KMS-11 (cell line): ENCODE results near the gene SLC22A7.
"Not testable (repeated sequence)": the region's sequence is repeated elsewhere in the genome, so short reads cannot be mapped to it uniquely, and the experiment has no call there.

Experiments used
- H2AFZ ChIP-seq: fragments of 200-600 bp; sonication (generic); 2 replicates; pipeline ENCODE4 v1.6.1; 2016; ENCODE audit warnings: antibody characterized with exemption, mixed run types, low read depth
- H3K27ac ChIP-seq: fragments of 200-600 bp; sonication (generic); 2 replicates; pipeline ENCODE4 v1.6.1; 2016; ENCODE audit warnings: mild to moderate bottlenecking, mixed run types
- H3K27me3 ChIP-seq: fragments of 200-600 bp; sonication (generic); 2 replicates; pipeline ENCODE4 v1.6.1; 2017; ENCODE audit warnings: mild to moderate bottlenecking, low read depth, mixed run types, moderate library complexity; ENCODE audit not compliant: insufficient read depth
- H3K36me3 ChIP-seq: fragments of 200-600 bp; sonication (generic); 2 replicates; pipeline ENCODE4 v1.6.1; 2017; ENCODE audit warnings: mild to moderate bottlenecking, mixed run types; ENCODE audit not compliant: insufficient read depth
- H3K4me1 ChIP-seq: fragments of 200-600 bp; sonication (generic); 2 replicates; pipeline ENCODE4 v1.6.1; 2016; ENCODE audit warnings: mild to moderate bottlenecking, low read depth, mixed run types; ENCODE audit not compliant: poor library complexity, severe bottlenecking
- H3K4me2 ChIP-seq: fragments of 200-600 bp; sonication (generic); 2 replicates; pipeline ENCODE4 v1.7.0; 2016; ENCODE audit warnings: mild to moderate bottlenecking, mixed run types
- H3K4me3 ChIP-seq: fragments of 200-600 bp; sonication (generic); IDR thresholded peaks from 2 replicates; pipeline ENCODE4 v1.6.1; 2017; ENCODE audit warnings: low read depth, low read length, mixed read lengths; ENCODE audit not compliant: insufficient read depth
- H3K79me2 ChIP-seq: fragments of 200-600 bp; sonication (generic); 2 replicates; pipeline ENCODE4 v1.6.1; 2016; ENCODE audit warnings: low read depth, mixed run types; ENCODE audit not compliant: insufficient read depth
- H3K9ac ChIP-seq: fragments of 200-600 bp; sonication (generic); 2 replicates; pipeline ENCODE4 v1.6.1; 2016; ENCODE audit warnings: mild to moderate bottlenecking, mixed run types
- H4K20me1 ChIP-seq: fragments of 200-600 bp; sonication (generic); 2 replicates; pipeline ENCODE4 v1.6.1; 2016; ENCODE audit warnings: mild to moderate bottlenecking, mixed run types; ENCODE audit not compliant: insufficient read depth
- TF ChIP-seq, protein P1 (sequence below): fragments of 200-600 bp; sonication (generic); conservative IDR thresholded peaks from 2 replicates; pipeline ENCODE4 v1.6.1; 2017; ENCODE audit warnings: low read depth, mild to moderate bottlenecking, antibody characterized with exemption, low read length, moderate library complexity, mixed read lengths

Gene SLC22A7

DNA sequence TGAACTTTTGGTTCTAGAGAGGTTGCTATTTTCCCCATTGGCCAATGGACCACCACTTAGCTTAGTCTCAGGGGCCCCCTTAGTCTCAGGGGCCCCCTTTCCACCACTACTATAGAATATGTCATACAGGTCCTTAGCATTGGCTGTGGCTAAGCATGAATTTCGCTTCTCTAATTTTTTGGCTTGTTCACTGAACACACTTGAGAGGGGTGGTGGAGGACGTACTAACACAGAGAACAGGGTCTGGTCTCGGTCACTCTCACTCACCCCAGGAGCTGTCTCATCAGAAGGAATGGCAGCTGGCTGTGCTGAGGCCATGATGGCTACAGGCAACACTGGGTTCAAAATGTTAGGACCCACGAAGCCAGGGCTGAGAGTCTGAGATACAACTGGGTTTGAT is 41.1 kb downstream of the SLC22A7 start:
- H3K79me2 ChIP-seq: no peaks in the 10 kb centered on the region
- no peaks in the 10 kb centered on the region for H3K36me3 ChIP-seq
- H3K27ac ChIP-seq: no peak overlapping the region

DNA sequence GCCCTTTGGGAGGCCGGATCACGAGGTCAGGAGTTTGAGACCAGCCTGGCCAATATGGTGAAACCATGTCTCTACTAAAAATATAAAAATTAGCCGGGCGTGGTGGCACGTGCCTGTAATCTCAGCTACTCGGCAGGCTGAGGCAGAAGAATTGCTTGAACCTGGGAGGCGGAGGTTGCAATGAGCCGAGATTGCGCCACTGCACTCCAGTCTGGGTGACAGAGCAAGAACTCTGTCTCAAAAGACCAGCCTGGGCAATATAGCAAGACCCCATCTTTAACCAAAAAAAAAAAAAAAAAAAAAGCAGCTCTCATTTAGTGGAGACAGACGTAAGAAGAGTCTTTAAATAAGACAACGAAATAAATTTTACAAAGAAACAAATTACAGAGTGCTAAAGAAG is 48.2 kb downstream of the SLC22A7 start:
- H3K9ac ChIP-seq, H3K4me1 ChIP-seq: not testable (repeated sequence)

More for the DNA sequence above, 41.1 kb downstream of the SLC22A7 start:
- H3K27me3 ChIP-seq: no peaks in the 10 kb centered on the region
- no peak overlapping the region for H3K4me3 ChIP-seq
- H3K4me1 ChIP-seq: no peaks in the 10 kb centered on the region
- H2AFZ ChIP-seq: no peak overlapping the region
- H4K20me1 ChIP-seq: no peaks in the 10 kb centered on the region
- H3K4me2 ChIP-seq: no peak overlapping the region
- H3K9ac ChIP-seq: no peak overlapping the region
- TF ChIP-seq, protein P1, sequence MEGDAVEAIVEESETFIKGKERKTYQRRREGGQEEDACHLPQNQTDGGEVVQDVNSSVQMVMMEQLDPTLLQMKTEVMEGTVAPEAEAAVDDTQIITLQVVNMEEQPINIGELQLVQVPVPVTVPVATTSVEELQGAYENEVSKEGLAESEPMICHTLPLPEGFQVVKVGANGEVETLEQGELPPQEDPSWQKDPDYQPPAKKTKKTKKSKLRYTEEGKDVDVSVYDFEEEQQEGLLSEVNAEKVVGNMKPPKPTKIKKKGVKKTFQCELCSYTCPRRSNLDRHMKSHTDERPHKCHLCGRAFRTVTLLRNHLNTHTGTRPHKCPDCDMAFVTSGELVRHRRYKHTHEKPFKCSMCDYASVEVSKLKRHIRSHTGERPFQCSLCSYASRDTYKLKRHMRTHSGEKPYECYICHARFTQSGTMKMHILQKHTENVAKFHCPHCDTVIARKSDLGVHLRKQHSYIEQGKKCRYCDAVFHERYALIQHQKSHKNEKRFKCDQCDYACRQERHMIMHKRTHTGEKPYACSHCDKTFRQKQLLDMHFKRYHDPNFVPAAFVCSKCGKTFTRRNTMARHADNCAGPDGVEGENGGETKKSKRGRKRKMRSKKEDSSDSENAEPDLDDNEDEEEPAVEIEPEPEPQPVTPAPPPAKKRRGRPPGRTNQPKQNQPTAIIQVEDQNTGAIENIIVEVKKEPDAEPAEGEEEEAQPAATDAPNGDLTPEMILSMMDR: no peak

DNA sequence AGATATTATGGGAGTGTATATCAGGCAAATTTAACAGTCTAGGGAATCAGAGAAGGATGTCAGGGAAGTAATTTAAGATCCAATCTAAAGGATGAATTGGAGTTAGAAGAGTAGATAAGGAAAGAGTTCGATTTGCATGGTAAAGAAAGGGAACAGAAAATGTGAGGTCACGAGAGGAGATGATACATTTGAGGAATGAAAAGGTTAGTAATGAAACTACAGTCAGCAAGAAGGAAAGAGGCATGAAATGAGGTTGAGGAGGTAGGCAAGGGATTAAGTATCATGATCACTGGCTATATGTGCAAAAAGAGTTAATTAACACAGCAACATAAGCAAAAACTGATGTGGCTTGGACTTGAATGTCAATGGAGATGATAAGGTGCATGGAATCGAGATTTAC is 49.0 kb downstream of the SLC22A7 start:
- Histone ChIP-seq H3K79me2 (no peaks in the 10 kb centered on the region), H3K4me1 (no peaks in the 10 kb centered on the region), H3K36me3 (no peaks in the 10 kb centered on the region), H3K27ac (no peak overlapping the region), H3K27me3 (no peaks in the 10 kb centered on the region), H3K4me3 (no peak overlapping the region), H3K4me2 (no peak overlapping the region), H2AFZ (no peak overlapping the region), H3K9ac (no peak overlapping the region), H4K20me1 (no peaks in the 10 kb centered on the region)
- TF ChIP-seq, protein P1: no peak

More for the DNA sequence above, 48.2 kb downstream of the SLC22A7 start:
- H3K27me3 ChIP-seq, H3K4me2 ChIP-seq, H3K27ac ChIP-seq, H3K79me2 ChIP-seq, H3K4me3 ChIP-seq, H4K20me1 ChIP-seq, H2AFZ ChIP-seq, H3K36me3 ChIP-seq: not testable (repeated sequence)

DNA sequence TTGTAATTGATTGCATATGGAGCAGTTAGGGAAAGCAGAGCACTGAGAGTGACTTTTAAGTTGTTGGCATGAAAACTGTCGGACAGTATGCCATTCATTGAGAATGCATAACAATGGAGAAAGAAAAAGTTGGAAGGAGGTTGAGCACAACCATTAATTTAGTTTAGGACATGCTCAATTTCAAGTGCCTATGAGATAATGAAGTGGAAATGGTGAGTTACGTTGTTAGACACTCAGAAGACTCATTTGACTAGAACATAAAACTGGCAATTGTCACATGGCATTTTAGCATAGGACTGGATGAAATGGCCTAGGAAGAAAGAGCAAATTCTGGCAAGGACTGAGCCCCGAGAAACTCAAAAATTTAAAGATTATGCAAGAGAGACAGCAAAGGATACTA is 49.4 kb downstream of the SLC22A7 start:
- H3K4me1 ChIP-seq: no peaks in the 10 kb centered on the region
- no peak overlapping the region for H2AFZ ChIP-seq
- TF ChIP-seq, protein P1: no peak
- H3K27me3 ChIP-seq: no peaks in the 10 kb centered on the region
- no peaks in the 10 kb centered on the region for H3K36me3 ChIP-seq
- no peaks in the 10 kb centered on the region for H4K20me1 ChIP-seq
- H3K9ac ChIP-seq: no peak overlapping the region
- no peak overlapping the region for H3K27ac ChIP-seq
- H3K4me2 ChIP-seq: no peak overlapping the region
- H3K79me2 ChIP-seq: no peaks in the 10 kb centered on the region
- H3K4me3 ChIP-seq: no peak overlapping the region

DNA sequence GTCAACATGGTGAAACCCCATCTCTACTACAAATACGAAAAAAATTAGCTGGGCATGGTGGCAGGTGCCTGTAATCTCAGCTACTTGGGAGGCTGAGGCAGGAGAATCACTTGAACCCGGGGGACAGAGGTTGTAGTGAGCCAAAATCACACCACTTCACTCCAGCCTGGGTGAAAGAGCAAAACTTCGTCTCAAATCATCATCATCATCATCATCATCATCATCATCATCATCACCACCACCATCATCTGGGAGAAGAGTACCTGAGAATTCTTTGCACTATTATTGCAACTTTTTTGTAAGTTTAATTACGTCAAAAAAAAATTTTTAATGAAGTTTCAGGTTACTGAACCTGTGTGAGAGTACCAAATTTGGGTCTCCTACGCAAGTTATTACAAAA is 53.9 kb downstream of the SLC22A7 start:
- not testable (repeated sequence) for H3K4me3 ChIP-seq, H3K27me3 ChIP-seq, H3K36me3 ChIP-seq

More for the DNA sequence above, 53.9 kb downstream of the SLC22A7 start:
- H4K20me1 ChIP-seq, H3K4me1 ChIP-seq, H3K9ac ChIP-seq, H2AFZ ChIP-seq, H3K4me2 ChIP-seq, H3K79me2 ChIP-seq, H3K27ac ChIP-seq: not testable (repeated sequence)
